Measurements from ENCODE around the gene TOP3A.
"Not testable (repeated sequence)": the region's sequence is repeated elsewhere in the genome, so short reads cannot be mapped to it uniquely, and the experiment has no call there.

TOP3A gene

DNA sequence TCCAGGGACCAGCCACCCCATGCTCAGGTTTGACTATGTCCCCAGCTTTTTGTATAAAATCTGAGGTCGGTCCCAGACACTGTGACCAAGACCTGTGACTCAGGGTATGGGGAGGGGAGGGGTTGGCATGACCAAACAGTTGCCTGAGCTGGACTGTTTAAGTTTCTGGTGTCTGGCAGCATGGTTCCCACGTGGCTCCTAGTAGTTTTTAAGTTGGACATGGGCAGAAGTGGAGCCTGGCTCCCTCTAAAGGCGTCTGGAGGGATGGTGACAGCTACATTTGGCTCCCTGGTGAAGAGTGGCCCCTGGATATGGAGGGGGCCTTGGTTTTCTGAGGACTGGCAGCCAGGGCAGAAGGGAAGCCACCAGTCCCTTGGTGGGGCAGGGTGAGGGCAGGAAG, 8.2 kb upstream of the TOP3A start:
- no peak for DNase-seq

DNA sequence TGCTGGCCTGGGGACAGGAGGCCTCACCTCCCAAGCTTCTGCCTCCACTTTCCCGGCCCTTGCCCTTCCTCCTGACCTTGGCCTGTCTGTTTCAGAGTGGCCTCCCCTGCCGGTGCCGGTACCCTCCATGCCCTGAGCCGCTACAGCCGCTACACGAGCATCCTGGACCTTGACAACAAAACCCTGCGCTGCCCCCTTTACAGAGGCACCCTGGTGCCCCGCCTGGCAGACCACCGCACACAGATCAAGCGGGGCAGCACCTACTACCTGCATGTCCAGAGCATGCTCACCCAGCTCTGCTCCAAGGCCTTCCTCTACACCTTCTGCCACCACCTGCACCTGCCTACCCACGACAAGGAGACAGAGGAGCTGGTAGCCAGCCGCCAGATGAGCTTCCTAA, 7.7 kb upstream of the TOP3A start:
- no peak for DNase-seq

- no peak for DNase-seq
Measured at GRCh38 chr17:18321309-18321708, 6.5 kb upstream of the TOP3A start.

DNA sequence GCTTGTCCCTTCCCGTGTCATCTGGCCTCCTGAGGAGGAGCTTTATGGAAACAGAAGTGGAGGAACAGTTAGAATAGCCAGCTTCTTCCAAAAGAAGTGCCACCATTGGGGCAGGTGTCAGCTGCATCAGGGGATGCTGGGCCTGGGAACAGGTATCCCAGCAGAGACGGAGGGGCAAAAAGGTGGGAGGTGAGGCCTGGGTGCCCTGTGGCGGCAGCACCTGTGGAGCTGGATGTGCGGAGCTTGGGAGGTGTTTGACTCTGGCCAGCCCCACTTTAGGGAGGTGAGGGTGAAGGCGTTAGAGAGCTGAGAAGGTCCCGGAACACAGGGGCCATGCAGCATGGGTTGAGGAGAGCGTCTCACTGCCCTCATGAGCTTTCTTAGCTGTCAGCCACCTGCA, 5.5 kb upstream of the TOP3A start:
- DNase-seq: no peak

DNA sequence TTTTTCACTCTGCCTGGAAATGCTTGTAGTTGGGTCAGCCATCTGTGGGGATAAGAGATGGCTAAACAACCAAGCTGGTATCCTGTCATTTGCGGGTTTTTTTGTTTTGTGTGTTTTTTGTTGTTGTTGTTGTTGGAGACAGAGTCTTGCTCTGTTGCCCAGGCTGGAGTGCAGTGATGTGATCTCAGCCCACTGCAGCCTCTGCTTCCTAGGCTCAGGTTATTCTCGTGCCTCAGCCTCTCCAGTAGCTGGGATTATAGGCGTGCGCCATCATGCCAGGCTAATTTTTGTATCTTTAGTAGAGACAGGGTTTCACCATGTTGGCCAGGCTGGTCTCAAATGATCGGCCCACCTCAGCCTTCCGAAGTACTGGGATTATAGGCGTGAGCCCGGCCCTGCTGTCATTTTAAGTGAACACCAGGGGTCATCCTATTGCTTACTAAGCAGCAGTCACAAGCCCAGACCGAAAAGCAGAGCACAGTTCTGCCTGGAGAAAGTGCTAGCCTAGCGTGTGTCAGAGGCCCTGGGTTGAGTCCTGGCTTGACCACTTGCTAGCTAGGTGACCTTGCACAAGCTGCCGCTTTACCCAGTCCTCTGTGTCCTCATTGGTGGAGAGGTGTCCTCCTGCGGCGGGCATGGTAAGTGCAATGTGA, 4.9 kb upstream of the TOP3A start:
- no peak for DNase-seq

GRCh38 chr17:18318771-18319450, 4.1 kb upstream of the TOP3A start:
- DNase-seq: no peak

GRCh38 chr17:18318117-18318516, 3.3 kb upstream of the TOP3A start:
- no peak for DNase-seq

DNA sequence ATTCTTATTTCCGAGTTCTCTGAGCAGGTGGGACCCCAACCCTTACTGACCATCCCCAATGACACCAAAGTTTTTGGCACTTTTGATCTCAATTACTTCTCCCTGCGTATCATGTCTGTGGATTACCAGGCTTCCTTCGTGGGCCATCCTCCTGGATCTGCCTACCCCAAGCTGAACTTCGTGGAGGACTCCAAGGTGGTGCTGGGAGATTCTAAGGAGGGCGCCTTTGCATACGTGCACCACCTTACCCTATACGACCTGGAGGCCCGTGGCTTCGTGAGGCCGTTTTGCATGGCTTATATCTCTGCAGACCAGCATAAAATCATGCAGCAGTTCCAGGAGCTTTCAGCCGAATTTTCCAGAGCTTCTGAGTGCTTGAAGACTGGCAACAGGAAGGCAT, 1.2 kb upstream of the TOP3A start:
- DNase-seq: no peak

DNA sequence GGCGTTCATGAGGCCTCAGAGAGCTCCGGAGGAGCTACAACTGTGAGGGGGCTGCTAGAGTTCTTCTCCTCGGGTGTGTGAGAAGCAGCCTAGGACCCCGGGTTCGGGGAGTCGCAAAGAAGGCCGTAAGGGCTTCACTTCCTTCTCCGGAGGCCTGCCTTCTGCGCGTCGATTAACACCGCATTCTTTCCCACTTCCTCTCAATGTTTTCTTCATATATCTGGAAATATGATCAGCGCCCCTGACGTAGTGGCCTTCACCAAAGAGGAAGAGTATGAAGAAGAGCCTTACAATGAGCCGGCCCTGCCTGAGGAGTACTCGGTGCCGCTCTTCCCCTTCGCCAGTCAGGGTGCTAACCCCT, 748 bp upstream of the TOP3A start:
- DNase-seq: no peak

- no peak for DNase-seq
Measured at GRCh38 chr17:18314059-18314730, 599 bp downstream of the TOP3A start.

GRCh38 chr17:18309202-18309601, 5.6 kb downstream of the TOP3A start:
- DNase-seq: no peak

GRCh38 chr17:18303206-18303605, 11.6 kb downstream of the TOP3A start:
- DNase-seq: not testable (repeated sequence)

DNA sequence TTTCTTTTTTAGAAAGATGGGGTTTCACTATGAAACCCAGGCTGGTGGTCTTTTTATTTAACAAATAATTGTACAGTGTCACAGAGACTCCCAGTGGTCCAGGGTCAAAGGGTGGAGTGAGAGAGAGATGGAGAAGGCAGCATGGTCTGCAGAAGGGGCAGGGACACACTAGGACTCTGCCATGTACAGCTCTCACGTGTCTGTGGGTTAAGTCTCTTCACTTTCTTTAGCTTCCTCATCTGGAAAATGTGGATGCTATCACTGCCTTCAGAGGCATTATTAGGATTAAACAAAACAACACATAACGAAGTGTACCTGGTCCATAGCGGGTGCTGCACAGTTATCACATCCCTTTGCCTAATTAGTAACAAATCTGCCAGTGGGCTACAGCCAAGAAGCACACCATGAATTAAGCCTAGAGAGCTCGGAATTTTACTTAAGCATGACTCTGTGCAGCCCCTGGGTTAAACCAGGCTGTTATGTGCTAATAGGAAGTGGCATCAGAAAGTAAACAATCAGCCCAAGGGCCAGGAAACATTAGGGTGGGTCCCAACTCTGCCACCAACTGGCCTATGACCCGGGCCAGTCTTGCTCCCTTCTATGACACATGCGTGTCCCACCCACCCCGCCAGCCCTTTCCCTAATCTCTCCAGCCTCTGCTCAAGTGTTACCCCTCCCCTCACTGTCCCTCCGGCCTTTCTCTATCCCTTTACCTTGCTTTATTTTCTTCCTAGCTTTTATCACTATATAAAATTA, 13.9 kb downstream of the TOP3A start:
- DNase-seq: no peak

- not testable (repeated sequence) for DNase-seq
Measured at GRCh38 chr17:18298061-18298460, 16.7 kb downstream of the TOP3A start.

DNA sequence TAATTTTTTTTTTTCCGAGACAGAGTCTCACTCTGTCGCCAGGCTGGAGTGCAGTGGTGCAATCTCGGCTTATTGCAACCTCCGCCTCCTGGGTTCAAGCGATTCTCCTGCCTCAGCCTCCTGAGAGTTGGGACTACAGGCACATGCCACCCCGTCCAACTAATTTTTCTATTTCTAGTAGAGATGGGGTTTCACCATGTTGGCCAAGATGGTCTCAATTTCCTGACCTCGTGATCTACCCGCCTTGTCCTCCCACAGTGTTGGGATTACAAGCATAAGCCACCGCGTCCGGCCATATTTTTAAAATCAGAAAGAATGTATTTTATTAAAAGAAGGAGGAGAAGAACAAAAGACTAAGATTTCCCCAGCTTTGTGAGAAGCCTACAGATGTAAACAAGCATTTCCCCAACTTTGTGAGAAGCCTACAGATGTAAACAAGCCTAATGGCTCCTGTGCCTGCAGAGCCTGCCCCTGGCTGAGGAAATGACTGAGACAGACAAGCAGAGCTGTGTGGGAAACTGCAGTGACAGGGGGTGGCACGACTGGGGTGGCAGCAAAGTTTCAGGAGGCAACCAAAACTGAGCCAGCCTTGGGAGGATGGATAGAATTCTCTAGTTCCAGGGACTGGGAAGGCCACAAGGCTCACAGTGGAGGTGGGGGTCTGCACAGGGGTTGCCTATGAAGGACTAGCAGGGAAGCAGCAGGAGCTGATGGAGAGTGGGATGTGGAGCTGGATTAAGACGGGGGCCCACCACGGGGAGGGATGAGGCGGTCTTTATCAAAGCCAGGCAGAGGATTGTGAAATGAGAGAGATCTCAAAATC, 22.9 kb downstream of the TOP3A start:
- no peak for DNase-seq

- no peak for DNase-seq
Measured at GRCh38 chr17:18285296-18285695, 29.5 kb downstream of the TOP3A start.

- no peak for DNase-seq
Measured at GRCh38 chr17:18281788-18282187, 33.0 kb downstream of the TOP3A start.

DNA sequence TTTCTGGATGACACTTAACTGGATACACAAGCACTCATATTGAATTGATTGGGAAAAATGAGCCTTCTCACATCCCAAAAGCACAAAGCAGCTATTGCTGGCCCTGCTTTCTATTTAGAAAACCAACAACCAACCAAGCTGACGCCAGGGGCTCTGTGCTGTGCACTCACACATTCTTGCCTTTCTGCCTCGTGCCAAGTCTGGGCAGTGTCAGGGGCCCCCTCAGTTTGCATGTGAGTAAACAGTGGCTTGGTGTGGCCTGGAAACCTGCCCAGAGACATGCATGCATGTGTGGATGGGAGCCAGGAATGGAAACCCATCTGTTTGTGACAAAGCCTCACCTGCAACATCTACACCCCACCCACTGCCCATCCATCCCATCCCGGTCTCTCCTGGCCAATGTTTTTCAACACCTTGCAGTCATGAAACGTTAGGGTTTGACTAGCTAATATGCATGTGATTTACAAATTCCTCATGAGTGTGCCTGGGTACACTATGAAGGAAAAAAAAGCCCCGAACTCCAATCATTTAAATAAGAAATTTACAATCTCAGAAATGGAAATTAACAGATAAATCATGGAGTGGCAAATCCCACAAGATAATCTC, 33.9 kb downstream of the TOP3A start:
- DNase-seq: peak; percentile 58

- DNase-seq: peak; percentile 17
Measured at GRCh38 chr17:18280249-18280648, 34.5 kb downstream of the TOP3A start.

- DNase-seq: no peak
Measured at GRCh38 chr17:18278867-18279266, 35.9 kb downstream of the TOP3A start.

DNA sequence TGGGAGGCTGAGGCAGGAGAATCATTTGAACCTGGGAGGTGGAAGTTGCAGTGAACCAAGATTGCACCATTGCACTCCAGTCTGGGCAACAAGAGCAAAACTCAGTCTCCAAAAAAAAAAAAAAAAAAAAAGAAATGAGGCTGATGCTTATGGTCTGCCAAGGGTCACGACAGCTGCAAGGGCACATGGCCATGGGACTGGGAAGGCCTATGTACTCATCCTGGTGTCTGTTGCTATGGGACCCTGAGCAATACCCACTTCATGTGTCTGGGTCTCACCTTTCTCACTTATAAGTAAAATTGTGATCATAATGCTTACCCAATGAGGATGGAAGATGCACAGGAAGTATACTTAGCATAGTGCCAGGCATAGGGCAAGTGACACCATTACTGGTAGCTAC, 37.7 kb downstream of the TOP3A start:
- no peak for DNase-seq

Data from DMS79 (cell line).